Tibial nerve (tissue), 4 donors: Measurements from ENCODE around the gene IDI1.

Experiments
- CTCF ChIP-seq, 5 experiments: fragments of 200-600 bp in 3 of 5; fragments of 450-650 bp in 2 of 5; sonication (generic) in 3 of 5; IDR thresholded peaks; one replicate each; pipeline ENCODE4 v1.5.1; 2016 to 2019; ENCODE audit warnings: antibody characterized with exemption in 5 of 5, mild to moderate bottlenecking in 3 of 5, moderate library complexity in 2 of 5
- EP300 ChIP-seq, 2 donors: sonication (generic); formaldehyde crosslinking; IDR thresholded peaks; one replicate each; pipeline ENCODE4 v1.6.1; 2017; ENCODE audit warnings: antibody characterized with exemption in 2 of 2, mild to moderate bottlenecking in 1 of 2
- POLR2A ChIP-seq, 2 donors: fragments of 450-650 bp; IDR thresholded peaks; one replicate each; pipeline ENCODE4 v1.6.1; 2017; ENCODE audit warnings: antibody characterized with exemption in 2 of 2, mild to moderate bottlenecking in 2 of 2, moderate library complexity in 2 of 2

DNA sequence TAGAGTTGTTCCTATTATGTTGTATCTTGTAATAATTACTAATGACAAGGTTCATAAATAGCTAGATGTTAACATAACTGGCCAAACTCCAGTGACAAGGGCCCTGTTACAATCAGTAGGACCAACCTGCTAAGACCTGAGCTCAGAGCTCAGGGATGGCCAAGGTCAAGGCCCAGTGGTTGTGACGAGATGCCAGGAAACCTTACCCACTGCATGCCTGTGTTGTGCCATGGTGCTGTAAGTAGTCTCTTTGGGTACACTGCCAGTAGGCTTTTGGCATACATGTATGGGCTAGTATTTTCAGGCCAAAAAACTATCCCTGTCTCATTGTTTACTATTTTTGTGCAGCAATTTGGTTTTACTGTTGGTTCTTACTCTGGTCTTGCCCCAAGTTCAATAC, 15.3 kb downstream of the IDI1 start:
- no peak for TF ChIP-seq CTCF (IDR thresholded peaks at IDR 0.05)
- no peak for TF ChIP-seq POLR2A (IDR thresholded peaks at IDR 0.05)
- no peak for TF ChIP-seq EP300 (IDR thresholded peaks at IDR 0.05)
